Pancreas (tissue), 10 donors: Measurements from ENCODE around the gene HIBCH. TPM values are rescaled to one million over a fixed set of nuclear protein-coding genes. Genes with fewer than 3 reads are reported as not detected.

Source experiments
- ATAC-seq, 4 donors: fragments of 200-7000 bp; cut with Tn5 transposase; one replicate each; pipeline versions ENCODE4 v1.8.0 to v1.9.1; 2020; ENCODE audit warnings: mild to moderate bottlenecking in 4 of 4, moderate library complexity in 4 of 4
- DNase-seq, 6 donors: peaks; one replicate each; pipeline ENCODE4 v3.0.0-alpha.2; 2020
- FAIRE-seq: peaks from 2 replicates; lab custom pipeline; 2012; peaks lifted over from hg19 to GRCh38; lab: Jason Lieb, UNC
- H3K27ac ChIP-seq, 4 donors: fragments of 200-600 bp; sonication (generic); 1 replicate in 3 of 4; 2 replicates in 1 of 4; pipeline versions ENCODE4 v1.5.0 to v1.8.0; 2020
- H3K27me3 ChIP-seq, 4 donors: fragments of 200-600 bp; one replicate each; pipeline ENCODE4 v1.8.0; 2021
- H3K36me3 ChIP-seq, 3 donors: fragments of 200-600 bp; sonication (generic) in 1 of 3; one replicate each; pipeline versions ENCODE4 v1.5.0 to v1.8.0; 2020 to 2021
- H3K4me1 ChIP-seq, 3 donors: fragments of 200-600 bp; one replicate each; pipeline ENCODE4 v1.8.0; 2021
- H3K4me3 ChIP-seq, 4 donors: fragments of 200-600 bp; sonication (generic) in 2 of 4; one replicate each; pipeline versions ENCODE4 v1.5.0 to v1.8.0; 2020 to 2021
- H3K9me3 ChIP-seq, 4 donors: fragments of 200-600 bp; one replicate each; pipeline ENCODE4 v1.8.0; 2021
- CTCF ChIP-seq, 4 donors: fragments of 200-600 bp; sonication (generic) in 3 of 4; IDR thresholded peaks; one replicate each; pipeline versions ENCODE4 v1.5.0 to v1.8.0; 2021; ENCODE audit warnings: antibody characterized with exemption in 4 of 4
- WGBS, 2 donors: extraction: QIAGEN DNeasy Blood & Tissue Kit; methylation state at CpG; one replicate each; pipeline ENCODE4 v1.1.7; 2013; 5-methylcytosine and 5-hydroxymethylcytosine counted together
- intact Hi-C, 3 donors: fragments of 100-400 bp; cut with DNase I; formaldehyde crosslinking; loops; one replicate each; pipeline versions ENCODE4 v1.11.1 to v1.14.2; 2022
- polyA plus RNA-seq, 2 donors: library from polyadenylated mRNA; stranded (reverse); fragments of 200-250 nt; gene quantifications; one replicate each; pipeline ENCODE4 v1.2.3, GENCODE V29; 2013
- total RNA-seq, 6 donors: library from RNA; stranded (reverse); fragmentation: NEBNext Ultra II Directional in 4 of 6; extraction: Animal tissue kit (Norgen Biotek cat#: 25700) in 4 of 6; gene quantifications; one replicate each; pipeline versions ENCODE4 v1.2.1 to v1.2.4, GENCODE V29; 2021 to 2023
- donor health status: healthy with polysubstance abuse.
- donor health status: DM: no; HTN: no; CAD: no; lungs with moderate emphysema.
- donor health status: DM: no; HTN: no; CAD: no.
- donor health status: control.
- donor health status: control.
- donor health status: Bipolar disorder and iron deficiency.
- donor health status: DM: yes; HTN: yes; CAD: no.
- donor health status: DM: no; HTN: no; CAD: no.
- donor health status: DM: no; HTN: no; CAD: no.
- donor health status: DM: yes; HTN: yes; CAD: no.

HIBCH gene
- total and polyA plus RNA-seq, 8 donors: 7.6 to 29.3 (median 21.1) TPM

GRCh38 chr2:190261851-190262250 lies 57.8 kb downstream of the HIBCH start:
- intact Hi-C loops: no loop called here
- 77 to 85% methylated on average over 2 of the region's 2 CpGs for WGBS, 2 donors

GRCh38 chr2:190256087-190256486 lies 63.5 kb downstream of the HIBCH start:
- Histone ChIP-seq H3K27me3 (no peaks in the 10 kb centered on the region), H3K27ac (no peak overlapping the region), H3K36me3 (peaks cover 0 to 10% (median 0%) of the 10 kb centered on the region in 3 donors), H3K4me1 (no peaks in the 10 kb centered on the region), H3K9me3 (no peaks in the 10 kb centered on the region), H3K4me3 (no peak overlapping the region)
- intact Hi-C loops: no loop called here
- ATAC-seq (no peak), FAIRE-seq (no peak), DNase-seq (no peak)
- no peak for TF ChIP-seq CTCF (IDR thresholded peaks at IDR 0.05)
- 98% methylated on average over 3 of the region's 3 CpGs for WGBS, 2 donors

More at GRCh38 chr2:190261851-190262250, 57.8 kb downstream of the HIBCH start:
- no peaks in the 10 kb centered on the region for H3K27me3 ChIP-seq
- no peaks in the 10 kb centered on the region for H3K4me1 ChIP-seq
- no peaks in the 10 kb centered on the region for H3K9me3 ChIP-seq
- no peak for TF ChIP-seq CTCF (IDR thresholded peaks at IDR 0.05)
- FAIRE-seq: no peak
- no peak overlapping the region for H3K4me3 ChIP-seq
- ATAC-seq: no peak
- DNase-seq: no peak
- H3K36me3 ChIP-seq: peaks cover 0 to 10% (median 0%) of the 10 kb centered on the region in 3 donors
- no peak overlapping the region for H3K27ac ChIP-seq

GRCh38 chr2:190255676-190256075 lies 64.0 kb downstream of the HIBCH start:
- no peak for TF ChIP-seq CTCF (IDR thresholded peaks at IDR 0.05)
- H3K4me3 ChIP-seq: no peak overlapping the region
- intact Hi-C loops: no loop called here
- FAIRE-seq: no peak
- no peaks in the 10 kb centered on the region for H3K27me3 ChIP-seq
- H3K9me3 ChIP-seq: no peaks in the 10 kb centered on the region
- no peak for ATAC-seq
- H3K27ac ChIP-seq: no peak overlapping the region
- H3K36me3 ChIP-seq: peaks cover 0 to 10% (median 0%) of the 10 kb centered on the region in 3 donors
- no peak for DNase-seq
- WGBS, 2 donors: 94 to 98% methylated on average over 3 of the region's 3 CpGs
- H3K4me1 ChIP-seq: no peaks in the 10 kb centered on the region

GRCh38 chr2:190254063-190254850 lies 65.4 kb downstream of the HIBCH start:
- no peak for DNase-seq
- FAIRE-seq: no peak
- no peak for TF ChIP-seq CTCF (IDR thresholded peaks at IDR 0.05)
- no peaks in the 10 kb centered on the region for H3K27me3 ChIP-seq
- no peaks in the 10 kb centered on the region for H3K36me3 ChIP-seq
- 96 to 97% methylated on average over 3 of the region's 3 CpGs for WGBS, 2 donors
- no peak overlapping the region for H3K27ac ChIP-seq
- intact Hi-C loops: no loop called here
- no peaks in the 10 kb centered on the region for H3K4me1 ChIP-seq
- H3K4me3 ChIP-seq: no peak overlapping the region
- no peaks in the 10 kb centered on the region for H3K9me3 ChIP-seq
- ATAC-seq: no peak

GRCh38 chr2:190250421-190250820 lies 69.2 kb downstream of the HIBCH start:
- FAIRE-seq: no peak
- no peaks in the 10 kb centered on the region for H3K9me3 ChIP-seq
- intact Hi-C loops: no loop called here
- 90 to 95% methylated on average over 2 of the region's 2 CpGs for WGBS, 2 donors
- no peak for TF ChIP-seq CTCF (IDR thresholded peaks at IDR 0.05)
- no peak overlapping the region for H3K4me3 ChIP-seq
- H3K36me3 ChIP-seq: peaks cover 0 to 2% (median 0%) of the 10 kb centered on the region in 3 donors
- no peak for DNase-seq
- H3K27me3 ChIP-seq: no peaks in the 10 kb centered on the region
- H3K4me1 ChIP-seq: no peaks in the 10 kb centered on the region
- H3K27ac ChIP-seq: no peak overlapping the region
- no peak for ATAC-seq
